NCI-H510A treated with DMSO at 0.1 percent for 48 hours (cell line): ENCODE data around the gene TAF11L10.
"Not testable (repeated sequence)": the region's sequence is repeated elsewhere in the genome, so short reads cannot be mapped to it uniquely, and the experiment has no call there.

Experiments used
- DNase-seq: peaks from one replicate; lab custom pipeline; 2025; lab: John Stamatoyannopoulos, UW

TAF11L10 gene

DNA sequence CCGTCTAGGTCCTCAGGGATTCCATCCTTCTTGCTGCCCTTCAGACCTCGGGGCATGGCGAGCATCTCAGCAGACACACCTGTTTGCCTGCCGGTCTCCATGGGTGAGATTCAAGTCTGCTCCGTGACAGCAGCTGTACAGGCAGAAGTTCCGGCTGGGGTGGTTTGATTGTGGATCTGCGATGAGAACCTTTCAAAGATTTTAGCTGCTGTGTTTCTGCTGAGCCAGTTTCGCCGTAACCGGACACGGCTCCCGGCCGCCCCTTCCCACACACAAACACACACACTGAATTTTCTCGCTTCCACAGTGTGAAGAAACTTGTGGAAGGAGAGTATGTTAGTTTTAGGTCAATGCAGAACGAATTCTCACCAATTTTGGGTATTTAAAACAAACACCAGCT is at the start of gene TAF11L10:
TAF11L10 (minus strand) TSS at position 101 of the 400 bp plus-strand sequence.
- not testable (repeated sequence) for DNase-seq

DNA sequence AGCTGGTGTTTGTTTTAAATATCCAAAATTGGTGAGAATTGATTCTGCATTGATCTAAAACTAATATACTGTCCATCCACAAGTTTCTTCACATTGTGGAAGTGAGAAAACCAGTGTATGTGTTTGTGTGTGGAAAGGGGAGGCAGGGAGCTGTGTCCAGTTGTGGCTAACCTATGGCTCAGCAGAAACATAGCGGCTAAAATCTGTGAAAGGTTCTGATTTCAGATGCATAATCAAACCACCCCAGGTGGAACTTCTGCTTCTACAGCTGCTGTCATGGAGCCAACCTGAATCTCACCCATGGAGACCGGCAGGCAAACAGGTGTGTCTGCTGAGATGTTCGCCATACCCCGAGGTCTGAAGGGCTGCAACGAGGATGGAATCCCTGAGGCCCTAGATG is 36.5 kb upstream of the TAF11L10 start, which contains the start of gene TAF11L14:
TAF11L14 (plus strand) TSS at position 301 of the 400 bp plus-strand sequence.
- DNase-seq: no peak

DNA sequence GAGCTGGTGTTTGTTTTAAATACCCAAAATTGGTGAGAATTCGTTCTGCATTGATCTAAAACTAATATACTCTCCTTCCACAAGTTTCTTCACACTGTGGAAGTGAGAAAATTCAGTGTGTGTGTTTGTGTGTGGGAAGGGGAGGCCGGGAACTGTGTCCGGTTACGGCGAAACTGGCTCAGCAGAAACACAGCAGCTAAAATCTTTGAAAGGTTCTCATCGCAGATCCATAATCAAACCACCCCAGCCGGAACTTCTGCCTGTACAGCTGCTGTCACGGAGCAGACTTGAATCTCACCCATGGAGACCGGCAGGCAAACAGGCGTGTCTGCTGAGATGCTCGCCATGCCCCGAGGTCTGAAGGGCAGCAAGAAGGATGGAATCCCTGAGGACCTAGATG is 34.2 kb upstream of the TAF11L10 start, which contains the start of gene TAF11L13:
TAF11L13 (plus strand) TSS at position 301 of the 400 bp plus-strand sequence.
- not testable (repeated sequence) for DNase-seq

- no peak for DNase-seq
Measured at GRCh38 chr5:17625686-17626085, 28.1 kb upstream of the TAF11L10 start.

DNA sequence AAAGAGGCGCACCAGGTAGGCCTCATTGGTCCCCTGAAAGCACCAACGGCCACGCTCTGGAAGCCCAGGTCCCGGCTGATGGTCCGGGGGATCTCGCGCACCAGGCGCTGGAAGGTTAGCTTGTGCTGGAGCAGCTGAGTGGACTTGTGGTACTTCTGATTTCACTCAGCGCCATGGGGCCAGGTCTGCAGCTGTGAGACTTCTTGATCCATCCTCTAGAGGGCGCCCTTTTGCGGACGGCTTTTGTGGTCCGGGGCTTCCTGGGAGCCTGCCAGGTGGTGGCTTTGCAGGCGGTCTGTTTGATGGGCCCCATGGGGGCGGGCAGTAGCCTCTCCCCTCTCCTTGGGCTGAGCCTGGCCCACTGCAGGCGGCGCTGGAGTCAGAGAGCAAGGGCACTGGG is 23.0 kb upstream of the TAF11L10 start:
- no peak for DNase-seq

GRCh38 chr5:17619354-17619753 is 21.7 kb upstream of the TAF11L10 start:
- no peak for DNase-seq

DNA sequence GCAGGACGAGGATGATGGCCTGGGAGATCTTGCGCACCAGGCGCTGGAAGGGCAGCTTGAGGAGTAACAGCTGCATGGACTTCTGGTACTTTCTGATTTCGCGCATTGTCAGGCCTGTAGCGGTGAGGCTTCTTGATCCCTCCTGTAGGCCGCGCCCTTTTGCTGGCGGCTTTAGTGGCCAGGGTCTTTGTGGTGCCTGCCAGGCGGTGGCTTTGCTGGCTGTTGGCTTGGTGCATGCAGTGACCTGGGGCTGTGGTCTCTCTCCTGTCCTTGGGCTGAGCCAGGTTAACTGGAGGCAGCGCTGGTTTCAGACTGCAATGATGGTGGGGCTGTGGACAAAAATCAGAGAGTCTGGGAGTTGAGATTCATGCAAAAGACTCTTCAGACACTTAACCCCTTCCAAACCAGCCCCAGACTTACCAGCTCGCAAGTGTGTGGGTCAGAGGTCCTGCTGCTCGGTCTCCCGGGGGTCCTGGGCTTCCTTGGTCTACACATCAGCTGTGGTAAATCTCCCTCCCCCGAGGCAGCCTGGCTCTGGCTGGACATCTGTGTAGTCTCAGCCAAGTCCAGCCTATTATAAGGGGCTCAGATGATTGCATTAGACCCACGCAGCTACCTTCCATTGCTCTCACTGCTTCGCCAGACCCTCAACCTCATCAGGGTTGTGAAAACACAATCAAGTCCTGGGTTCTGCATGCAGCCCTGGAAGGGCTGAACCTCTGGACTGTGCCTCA is 17.4 kb upstream of the TAF11L10 start:
- no peak for DNase-seq

- DNase-seq: not testable (repeated sequence)
Measured at GRCh38 chr5:17610092-17610491, 12.5 kb upstream of the TAF11L10 start, which contains the start of gene TAF11L12. Gene TAF11L12 (plus strand): TSS chr5:17610392.

DNA sequence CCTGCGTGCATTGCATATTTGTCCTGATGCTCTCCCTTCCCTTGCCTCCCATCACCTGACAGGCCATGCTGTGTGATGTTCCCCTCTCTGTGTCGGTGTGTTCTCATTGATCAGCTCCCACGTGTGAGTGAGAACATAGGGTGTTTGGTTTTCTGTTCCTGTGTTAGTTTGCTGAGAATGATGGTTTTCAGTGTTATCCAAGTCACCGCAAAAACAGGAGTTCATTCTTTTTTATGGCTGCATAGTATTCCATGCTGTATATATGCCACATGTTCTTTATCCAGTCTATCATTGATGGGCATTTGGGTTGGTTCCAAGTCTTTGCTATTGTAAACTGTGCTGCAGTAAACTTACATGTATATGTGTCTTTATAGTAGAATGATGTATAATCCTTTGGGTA is 9.8 kb upstream of the TAF11L10 start:
- DNase-seq: not testable (repeated sequence)

- DNase-seq: no peak
Measured at GRCh38 chr5:17604951-17605350, 7.3 kb upstream of the TAF11L10 start.

GRCh38 chr5:17603880-17604279 is 6.3 kb upstream of the TAF11L10 start, which contains the start of gene TAF11L11:
Gene TAF11L11 (plus strand): TSS chr5:17604183.
- DNase-seq: not testable (repeated sequence)

DNA sequence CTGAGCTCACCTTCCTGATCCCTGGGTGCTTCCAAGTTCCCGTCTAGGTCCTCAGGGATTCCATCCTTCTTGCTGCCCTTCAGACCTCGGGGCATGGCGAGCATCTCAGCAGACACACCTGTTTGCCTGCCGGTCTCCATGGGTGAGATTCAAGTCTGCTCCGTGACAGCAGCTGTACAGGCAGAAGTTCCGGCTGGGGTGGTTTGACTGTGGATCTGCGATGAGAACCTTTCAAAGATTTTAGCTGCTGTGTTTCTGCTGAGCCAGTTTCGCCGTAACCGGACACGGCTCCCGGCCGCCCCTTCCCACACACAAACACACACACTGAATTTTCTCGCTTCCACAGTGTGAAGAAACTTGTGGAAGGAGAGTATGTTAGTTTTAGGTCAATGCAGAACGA is 3.4 kb downstream of the TAF11L10 start, which contains the start of gene TAF11L9:
TAF11L9 (minus strand) TSS at position 140 of the 400 bp plus-strand sequence.
- not testable (repeated sequence) for DNase-seq

GRCh38 chr5:17590860-17591259 is 6.8 kb downstream of the TAF11L10 start, which contains the start of gene TAF11L8:
Gene TAF11L8 (minus strand): TSS chr5:17590960.
- not testable (repeated sequence) for DNase-seq

- DNase-seq: not testable (repeated sequence)
Measured at GRCh38 chr5:17585658-17586057, 12.0 kb downstream of the TAF11L10 start, which contains the start of gene TAF11L7. Gene TAF11L7 (minus strand): TSS chr5:17585758.
